Activated naive CD4-positive, alpha-beta T cell treated with anti-CD3 and anti-CD28 coated beads, Interleukin-2, amount 10 ng/mL, durations not matched to agents 7 days and 5 days (primary cell): ENCODE results near the gene JOSD2.

ENCODE experiments used
- CTCF ChIA-PET: fragments of 350-600 bp; sonication (Branson Sonifier 250); formaldehyde crosslinking; loops from one replicate; lab custom pipeline; 2021; ENCODE audit warnings: antibody characterized with exemption; lab: Charles Lee
- DNase-seq: peaks from one replicate; pipeline ENCODE4 v3.0.0-alpha.2; 2020
- H3K27ac Mint-ChIP-seq: one replicate; pipeline ENCODE4 v1.8.0; 2021; ENCODE audit warnings: mild to moderate bottlenecking, moderate library complexity, mixed read lengths
- H3K27me3 Mint-ChIP-seq: one replicate; pipeline ENCODE4 v1.8.0; 2021; ENCODE audit warnings: mild to moderate bottlenecking, mixed read lengths
- H3K36me3 Mint-ChIP-seq: one replicate; pipeline ENCODE4 v1.8.0; 2021; ENCODE audit warnings: mixed read lengths
- H3K4me1 Mint-ChIP-seq: one replicate; pipeline ENCODE4 v1.8.0; 2021; ENCODE audit warnings: mixed read lengths
- H3K4me3 Mint-ChIP-seq: one replicate; pipeline ENCODE4 v1.8.0; 2021; ENCODE audit warnings: mild to moderate bottlenecking, moderate library complexity, mixed read lengths
- H3K9me3 Mint-ChIP-seq: one replicate; pipeline ENCODE4 v1.8.0; 2021; ENCODE audit warnings: mixed read lengths

The JOSD2 gene

GRCh38 chr19:50511069-50511822, at the start of gene JOSD2:
Gene JOSD2, minus strand, starts transcription at chr19:50511191. Its CDS starts 760 bp downstream, at chr19:50510431.
- CTCF ChIA-PET = interaction anchor here (1.1 kb wide), 1 partner anchor 26 kb away, joined by 3 read pairs; no protein-coding TSS in a partner anchor

GRCh38 chr19:50559636-50560035, 48.6 kb upstream of the JOSD2 start:
- Mint-ChIP-seq H3K27me3 (peaks cover 71% of the 10 kb centered on the region), H3K4me3 (no peak overlapping the region), H3K4me1 (peaks cover 10% of the 10 kb centered on the region), H3K36me3 (no peaks in the 10 kb centered on the region), H3K27ac (no peak overlapping the region), H3K9me3 (no peaks in the 10 kb centered on the region)
- CTCF ChIA-PET = interaction anchor here (0.6 kb wide), 1 partner anchor 14 kb away, joined by 3 read pairs; no protein-coding TSS in a partner anchor
- DNase-seq = no peak

More at GRCh38 chr19:50511069-50511822, at the start of gene JOSD2:
- Mint-ChIP-seq H3K36me3 (peaks cover 8% of the 10 kb centered on the region), H3K9me3 (no peaks in the 10 kb centered on the region), H3K4me3 (peak within 1 kb of the TSS; percentile 87), H3K27me3 (peaks cover 43% of the 10 kb centered on the region), H3K4me1 (peaks cover 27% of the 10 kb centered on the region), H3K27ac (peak within 1 kb of the TSS; percentile 97)
- peak; percentile 98 for DNase-seq

GRCh38 chr19:50558449-50558848, 47.5 kb upstream of the JOSD2 start:
- Mint-ChIP-seq H3K36me3 (no peaks in the 10 kb centered on the region), H3K9me3 (no peaks in the 10 kb centered on the region), H3K27me3 (peaks cover 71% of the 10 kb centered on the region), H3K4me1 (peaks cover 10% of the 10 kb centered on the region), H3K27ac (no peak overlapping the region), H3K4me3 (no peak overlapping the region)
- DNase-seq = no peak
- CTCF ChIA-PET = interaction anchor here (0.5 to 1.4 kb wide), 3 partner anchors 11 to 223 kb away, joined by 3 to 5 read pairs (median 3); no protein-coding TSS in a partner anchor

- CTCF ChIA-PET = interaction anchor here (1.0 to 1.4 kb wide), 2 partner anchors 11 to 199 kb away, joined by 3 to 5 read pairs; no protein-coding TSS in a partner anchor
- H3K27me3 Mint-ChIP-seq = peaks cover 71% of the 10 kb centered on the region
- no peak overlapping the region for H3K27ac Mint-ChIP-seq
- H3K36me3 Mint-ChIP-seq = no peaks in the 10 kb centered on the region
- DNase-seq = no peak
- peaks cover 10% of the 10 kb centered on the region for H3K4me1 Mint-ChIP-seq
- no peak overlapping the region for H3K4me3 Mint-ChIP-seq
- H3K9me3 Mint-ChIP-seq = no peaks in the 10 kb centered on the region
Measured at GRCh38 chr19:50558039-50558438, 47.0 kb upstream of the JOSD2 start.

GRCh38 chr19:50557009-50557613, 46.1 kb upstream of the JOSD2 start:
- Mint-ChIP-seq H3K27me3 (peaks cover 71% of the 10 kb centered on the region), H3K4me1 (peaks cover 10% of the 10 kb centered on the region), H3K36me3 (no peaks in the 10 kb centered on the region), H3K4me3 (no peak overlapping the region), H3K27ac (no peak overlapping the region), H3K9me3 (no peaks in the 10 kb centered on the region)
- CTCF ChIA-PET = interaction anchor here (0.5 to 4.1 kb wide), 9 partner anchors 8 to 200 kb away, joined by 3 to 36 read pairs (median 4); no protein-coding TSS in a partner anchor
- DNase-seq = no peak

GRCh38 chr19:50556282-50557008, 45.5 kb upstream of the JOSD2 start:
- Mint-ChIP-seq H3K27ac (no peak overlapping the region), H3K4me1 (peaks cover 10% of the 10 kb centered on the region), H3K27me3 (peaks cover 75% of the 10 kb centered on the region), H3K4me3 (peak overlapping the region; percentile 80), H3K36me3 (no peaks in the 10 kb centered on the region), H3K9me3 (no peaks in the 10 kb centered on the region)
- DNase-seq = peak; percentile 85
- CTCF ChIA-PET = interaction anchor here (0.5 to 4.1 kb wide), 14 partner anchors 8 to 366 kb away, joined by 3 to 36 read pairs (median 4); no protein-coding TSS in a partner anchor

- Mint-ChIP-seq H3K9me3 (no peaks in the 10 kb centered on the region), H3K27me3 (peaks cover 83% of the 10 kb centered on the region), H3K27ac (no peak overlapping the region), H3K36me3 (no peaks in the 10 kb centered on the region), H3K4me1 (peaks cover 10% of the 10 kb centered on the region), H3K4me3 (peak overlapping the region; percentile 80)
- CTCF ChIA-PET = interaction anchor here (0.7 to 4.1 kb wide), 14 partner anchors 8 to 367 kb away, joined by 3 to 36 read pairs (median 4); no protein-coding TSS in a partner anchor
- peak; percentile 9 for DNase-seq
Measured at GRCh38 chr19:50555450-50556281, 44.7 kb upstream of the JOSD2 start.

GRCh38 chr19:50555033-50555432, 44.0 kb upstream of the JOSD2 start:
- peaks cover 10% of the 10 kb centered on the region for H3K4me1 Mint-ChIP-seq
- H3K27me3 Mint-ChIP-seq = peaks cover 89% of the 10 kb centered on the region
- CTCF ChIA-PET = interaction anchor here (1.4 to 4.1 kb wide), 5 partner anchors 11 to 367 kb away, joined by 3 to 36 read pairs (median 4); no protein-coding TSS in a partner anchor
- no peak overlapping the region for H3K4me3 Mint-ChIP-seq
- no peaks in the 10 kb centered on the region for H3K36me3 Mint-ChIP-seq
- no peak overlapping the region for H3K27ac Mint-ChIP-seq
- DNase-seq = peak; percentile 18
- no peaks in the 10 kb centered on the region for H3K9me3 Mint-ChIP-seq

- CTCF ChIA-PET = interaction anchor here (1.9 to 4.1 kb wide), 2 partner anchors 10 to 16 kb away, joined by 4 to 36 read pairs; no protein-coding TSS in a partner anchor
- Mint-ChIP-seq H3K4me3 (no peak overlapping the region), H3K9me3 (no peaks in the 10 kb centered on the region), H3K27ac (no peak overlapping the region), H3K27me3 (peaks cover 97% of the 10 kb centered on the region), H3K36me3 (no peaks in the 10 kb centered on the region), H3K4me1 (peaks cover 10% of the 10 kb centered on the region)
- DNase-seq = peak; percentile 16
Measured at GRCh38 chr19:50554212-50554611, 43.2 kb upstream of the JOSD2 start.

GRCh38 chr19:50553134-50553703, 42.2 kb upstream of the JOSD2 start:
- Mint-ChIP-seq H3K9me3 (no peaks in the 10 kb centered on the region), H3K4me1 (peaks cover 10% of the 10 kb centered on the region), H3K27me3 (peaks cover 94% of the 10 kb centered on the region), H3K36me3 (no peaks in the 10 kb centered on the region), H3K27ac (no peak overlapping the region), H3K4me3 (no peak overlapping the region)
- CTCF ChIA-PET = no interaction called here
- peak; percentile 14 for DNase-seq

GRCh38 chr19:50552540-50552939, 41.5 kb upstream of the JOSD2 start:
- Mint-ChIP-seq H3K36me3 (no peaks in the 10 kb centered on the region), H3K9me3 (no peaks in the 10 kb centered on the region), H3K27ac (no peak overlapping the region), H3K4me1 (peaks cover 10% of the 10 kb centered on the region), H3K4me3 (no peak overlapping the region), H3K27me3 (peaks cover 88% of the 10 kb centered on the region)
- CTCF ChIA-PET = no interaction called here
- no peak for DNase-seq

- no peak overlapping the region for H3K4me3 Mint-ChIP-seq
- H3K9me3 Mint-ChIP-seq = no peaks in the 10 kb centered on the region
- no peak overlapping the region for H3K27ac Mint-ChIP-seq
- no peak for DNase-seq
- peaks cover 10% of the 10 kb centered on the region for H3K4me1 Mint-ChIP-seq
- H3K36me3 Mint-ChIP-seq = no peaks in the 10 kb centered on the region
- peaks cover 80% of the 10 kb centered on the region for H3K27me3 Mint-ChIP-seq
- CTCF ChIA-PET = no interaction called here
Measured at GRCh38 chr19:50551715-50552187, 40.8 kb upstream of the JOSD2 start.
